ENCODE measurements around the gene C4orf33. TPM values are rescaled to one million over a fixed set of nuclear protein-coding genes. Genes with fewer than 3 reads are reported as not detected.

C4orf33 gene
- total RNA-seq, 2 experiments from 2014 or later, result 9.1 to 11.3 TPM

- no peak overlapping the region for H3K4me3 Mint-ChIP-seq
- intact Hi-C loops (cut with DNase I, micrococcal nuclease), result loop anchor here (5.0 to 10.0 kb wide), 4 partner anchors 50 to 1127 kb away; partner anchors contain the start of genes ABHD18 (in 1 of the 2), JADE1 (in 1 of the 2), MFSD8 (in 1 of the 2) and PGRMC2 (in 1 of the 2)
- ATAC-seq (ENCODE audit: poor library complexity) (no peak), DNase-seq (no peak)
- Histone ChIP-seq H3K9me3 (ENCODE audit: control insufficient read depth in 1 of 2, insufficient read depth in 1 of 2, low read length in 2 of 2) (no peaks in the 10 kb centered on the region), H3K27me3 (ENCODE audit: control insufficient read depth in 1 of 2, insufficient read depth in 2 of 2, low read length in 2 of 2) (no peaks in the 10 kb centered on the region), H3K4me1 (ENCODE audit: insufficient read depth, low read length) (peaks cover 16% of the 10 kb centered on the region), H3K4me3 (ENCODE audit: low read length) (no peak overlapping the region), H3K27ac (ENCODE audit: low read depth in 1 of 2, low read length in 2 of 2) (peak overlapping the region; percentile 92 to 97), H3K36me3 (ENCODE audit: insufficient read depth, low read length) (no peaks in the 10 kb centered on the region)
- peaks cover 35% of the 10 kb centered on the region for H3K4me1 Mint-ChIP-seq (ENCODE audit: low read depth)
- CTCF ChIA-PET, result no interaction called here
- POLR2A ChIA-PET, result interaction anchor here (0.7 to 2.5 kb wide), 5 partner anchors 101 to 1255 kb away, joined by 3 to 24 read pairs (median 14); partner anchors contain the start of genes ABHD18, JADE1 and MFSD8
- H3K27ac Mint-ChIP-seq, result no peak overlapping the region
- no peaks in the 10 kb centered on the region for H3K27me3 Mint-ChIP-seq
- H3K36me3 Mint-ChIP-seq (ENCODE audit: low read depth), result peaks cover 5% of the 10 kb centered on the region
- no peak for TF ChIP-seq CTCF (IDR thresholded peaks at IDR 0.05)
- H3K9me3 Mint-ChIP-seq, result no peaks in the 10 kb centered on the region
Measured at GRCh38 chr4:129094347-129094746, 1.6 kb upstream of the C4orf33 start.

GRCh38 chr4:129098531-129099001, 2.6 kb downstream of the C4orf33 start:
- Mint-ChIP-seq H3K4me1 (ENCODE audit: low read depth) (peaks cover 30% of the 10 kb centered on the region), H3K27ac (no peak overlapping the region), H3K4me3 (peak overlapping the region; percentile 16), H3K9me3 (no peaks in the 10 kb centered on the region), H3K36me3 (ENCODE audit: low read depth) (peaks cover 9% of the 10 kb centered on the region), H3K27me3 (no peaks in the 10 kb centered on the region)
- H3K27ac ChIP-seq (ENCODE audit: low read depth in 1 of 2, low read length in 2 of 2), result no peak overlapping the region
- CTCF ChIA-PET, result no interaction called here
- H3K36me3 ChIP-seq (ENCODE audit: insufficient read depth, low read length), result peaks cover 3% of the 10 kb centered on the region
- intact Hi-C loops (cut with DNase I, micrococcal nuclease), result loop anchor here (5.0 to 10.0 kb wide), 5 partner anchors 54 to 1216 kb away; partner anchors contain the start of genes PGRMC2 (in 2 of the 2), ABHD18 (in 1 of the 2), MFSD8 (in 1 of the 2) and PLK4 (in 1 of the 2)
- no peak overlapping the region for H3K4me3 ChIP-seq (ENCODE audit: low read length)
- POLR2A ChIA-PET, result no interaction called here
- peaks cover 3% of the 10 kb centered on the region for H3K4me1 ChIP-seq (ENCODE audit: insufficient read depth, low read length)
- no peak for TF ChIP-seq CTCF (IDR thresholded peaks at IDR 0.05)
- ATAC-seq (ENCODE audit: poor library complexity) (no peak), DNase-seq (no peak)
- no peaks in the 10 kb centered on the region for H3K27me3 ChIP-seq (ENCODE audit: control insufficient read depth in 1 of 2, insufficient read depth in 2 of 2, low read length in 2 of 2)
- no peaks in the 10 kb centered on the region for H3K9me3 ChIP-seq (ENCODE audit: control insufficient read depth in 1 of 2, insufficient read depth in 1 of 2, low read length in 2 of 2)

GRCh38 chr4:129109965-129110824, 14.2 kb downstream of the C4orf33 start:
- POLR2A ChIA-PET, result interaction anchor here (1.4 kb wide), 1 partner anchor 17 kb away, joined by 4 read pairs; the partner anchor contains the start of gene SCLT1
- CTCF ChIA-PET, result no interaction called here
- Mint-ChIP-seq H3K27ac (no peak overlapping the region), H3K36me3 (ENCODE audit: low read depth) (peaks cover 25% of the 10 kb centered on the region), H3K9me3 (no peaks in the 10 kb centered on the region), H3K4me1 (ENCODE audit: low read depth) (no peaks in the 10 kb centered on the region), H3K27me3 (no peaks in the 10 kb centered on the region), H3K4me3 (no peak overlapping the region)
- Histone ChIP-seq H3K4me1 (ENCODE audit: insufficient read depth, low read length) (no peaks in the 10 kb centered on the region), H3K36me3 (ENCODE audit: insufficient read depth, low read length) (peaks cover 10% of the 10 kb centered on the region), H3K9me3 (ENCODE audit: control insufficient read depth in 1 of 2, insufficient read depth in 1 of 2, low read length in 2 of 2) (no peaks in the 10 kb centered on the region), H3K27ac (ENCODE audit: low read depth in 1 of 2, low read length in 2 of 2) (no peak overlapping the region), H3K4me3 (ENCODE audit: low read length) (no peak overlapping the region), H3K27me3 (ENCODE audit: control insufficient read depth in 1 of 2, insufficient read depth in 2 of 2, low read length in 2 of 2) (no peaks in the 10 kb centered on the region)
- ATAC-seq (ENCODE audit: poor library complexity) (no peak), DNase-seq (no peak)
- intact Hi-C loops (cut with DNase I, micrococcal nuclease), result no loop called here
- no peak for TF ChIP-seq CTCF (IDR thresholded peaks at IDR 0.05)
